ENCODE data around the gene KLHL5.
"Not testable (repeated sequence)": the region's sequence is repeated elsewhere in the genome, so short reads cannot be mapped to it uniquely, and the experiment has no call there.

Gene KLHL5

GRCh38 chr4:39102297-39102696 is 40.3 kb downstream of the KLHL5 start:
- no peak for ATAC-seq

GRCh38 chr4:39103291-39103690 is 41.3 kb downstream of the KLHL5 start:
- DNase-seq: no peak
- ATAC-seq: peak; percentile 9

More at GRCh38 chr4:39102297-39102696, 40.3 kb downstream of the KLHL5 start:
- DNase-seq: no peak

- ATAC-seq (no peak), DNase-seq (no peak)
Observed at GRCh38 chr4:39104255-39104654, 42.2 kb downstream of the KLHL5 start.

DNA sequence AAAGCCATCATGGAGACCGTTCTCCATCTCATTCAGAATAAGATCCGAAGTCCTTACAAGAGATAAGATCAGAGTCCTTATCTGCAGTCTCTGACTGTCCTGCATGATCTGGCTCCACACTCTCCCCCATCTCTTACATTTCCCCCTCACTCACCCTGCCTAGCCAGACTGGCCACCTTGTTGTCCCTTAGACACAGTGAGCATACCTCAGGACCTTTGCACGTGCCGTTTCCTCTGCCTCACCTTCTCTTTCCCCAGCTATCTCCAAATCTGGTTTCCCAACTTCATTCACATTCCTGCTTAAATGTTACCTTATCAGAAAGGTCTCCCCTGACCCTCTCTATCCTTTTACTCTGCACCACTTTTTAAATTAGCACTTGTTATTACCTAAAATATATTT is 44.0 kb downstream of the KLHL5 start:
- ATAC-seq (no peak), DNase-seq (no peak)

- ATAC-seq: no peak
Observed at GRCh38 chr4:39114436-39114835, 52.4 kb downstream of the KLHL5 start.

GRCh38 chr4:39118034-39118658 is 56.1 kb downstream of the KLHL5 start:
- ATAC-seq (no peak), DNase-seq (peak; percentile 14)

More at GRCh38 chr4:39114436-39114835, 52.4 kb downstream of the KLHL5 start:
- DNase-seq: no peak

DNA sequence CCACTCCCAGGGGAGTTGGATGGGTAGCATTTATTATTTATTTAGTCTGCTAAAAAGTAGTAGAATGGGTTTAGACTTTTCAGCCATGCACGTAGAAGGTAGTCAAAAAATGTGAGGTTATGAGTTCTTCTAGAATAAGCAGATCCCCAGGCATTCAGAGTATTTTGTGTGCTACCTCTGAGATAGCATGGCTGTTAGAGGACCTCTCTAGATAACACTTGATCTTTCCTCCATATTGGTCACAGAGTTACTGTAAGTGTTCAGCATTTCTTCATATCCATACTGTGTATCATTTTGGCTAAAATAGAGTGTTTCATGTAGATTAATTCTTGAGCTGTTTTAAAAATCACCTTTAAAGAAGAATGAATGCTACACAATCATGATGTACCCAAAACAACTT is 58.4 kb downstream of the KLHL5 start:
- DNase-seq: no peak
- no peak for ATAC-seq

DNA sequence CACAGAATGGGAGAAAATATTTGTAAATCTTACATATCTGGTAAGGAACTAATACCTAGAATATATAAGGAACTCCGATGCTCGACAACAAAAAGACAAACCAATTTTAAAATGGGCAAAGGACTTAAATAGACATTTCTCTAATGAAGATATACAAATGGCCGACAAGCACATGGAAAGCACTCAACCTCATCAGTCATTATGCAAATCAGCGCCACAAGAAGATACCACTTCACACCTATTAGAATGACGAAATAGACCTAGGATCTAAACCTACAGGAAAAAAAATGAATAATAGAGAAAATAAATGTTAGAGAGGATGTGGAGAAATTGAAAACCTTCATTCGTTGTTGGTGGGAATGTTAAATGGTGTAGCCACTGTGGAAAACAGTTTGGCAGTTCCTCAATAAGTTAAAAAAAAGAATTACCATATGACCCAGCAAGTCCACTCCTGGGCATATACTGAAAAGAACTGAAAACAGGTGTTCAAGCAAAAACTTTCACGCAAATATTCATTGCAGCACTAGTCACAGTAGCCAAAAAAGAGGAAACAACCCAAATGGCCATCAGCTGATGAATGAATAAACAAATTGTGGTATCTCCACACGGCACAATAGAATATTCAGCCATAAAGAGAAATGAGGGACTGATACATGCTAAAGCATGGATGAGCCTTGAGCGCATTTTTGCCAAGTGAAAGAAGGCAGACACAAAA is 63.0 kb downstream of the KLHL5 start:
- ATAC-seq (no peak), DNase-seq (no peak)

DNA sequence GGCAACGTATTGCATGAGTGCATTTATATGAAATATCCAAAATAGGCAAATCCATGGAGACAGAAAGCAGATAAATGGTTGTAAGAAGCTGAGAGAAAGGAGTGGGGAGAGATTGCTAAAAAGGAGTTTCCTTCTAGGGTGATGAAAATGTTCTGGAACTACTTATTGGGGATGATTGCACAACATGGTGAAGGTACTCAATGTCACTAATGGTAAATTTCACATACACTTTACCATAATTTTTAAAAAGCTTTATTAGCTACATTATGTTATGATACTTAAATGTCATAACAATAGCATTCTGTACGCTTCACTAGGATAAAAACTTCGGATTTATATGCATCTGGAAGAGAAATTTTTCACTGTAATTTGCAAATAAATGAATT is 63.6 kb downstream of the KLHL5 start:
- no peak for DNase-seq

DNA sequence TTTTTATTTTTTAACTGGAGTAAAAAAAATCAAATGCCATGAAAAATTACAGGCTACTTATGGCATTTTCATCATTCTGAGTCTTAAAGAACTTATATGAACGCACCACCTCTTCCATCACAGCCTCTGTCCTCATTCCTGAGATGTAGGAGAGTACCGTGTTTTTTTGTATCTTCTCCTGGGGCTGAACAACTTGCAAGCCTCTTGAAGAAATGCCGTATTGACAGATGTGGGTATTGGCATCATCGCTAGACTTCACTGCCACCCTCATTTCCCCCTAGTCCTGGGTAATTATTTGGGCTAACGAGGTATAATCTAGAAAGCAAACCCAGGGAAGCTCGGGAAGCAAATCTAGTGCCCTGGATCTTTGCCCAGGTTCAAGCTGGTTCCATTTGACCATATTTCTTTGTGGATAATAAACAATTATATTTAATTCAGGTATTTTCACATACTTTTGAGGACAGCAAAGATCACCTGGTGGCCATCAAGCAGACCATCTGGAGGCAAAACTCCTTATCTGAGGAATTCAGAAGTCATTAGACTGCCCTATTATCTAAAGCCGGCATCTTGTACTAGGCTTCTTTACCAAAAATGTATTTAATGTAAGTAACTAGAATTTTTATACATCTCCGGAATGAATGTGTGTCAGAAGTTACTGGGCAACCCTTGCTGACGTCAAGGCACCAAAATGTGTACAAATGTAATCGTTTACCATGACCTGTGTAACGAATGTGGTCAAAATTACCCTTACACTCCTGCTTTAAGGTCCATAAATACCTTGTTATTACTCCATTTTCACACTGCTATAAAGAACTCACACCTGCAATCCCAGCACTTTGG is 64.4 kb downstream of the KLHL5 start:
- ATAC-seq (no peak), DNase-seq (no peak)

More for the DNA sequence above, 63.6 kb downstream of the KLHL5 start:
- no peak for ATAC-seq

DNA sequence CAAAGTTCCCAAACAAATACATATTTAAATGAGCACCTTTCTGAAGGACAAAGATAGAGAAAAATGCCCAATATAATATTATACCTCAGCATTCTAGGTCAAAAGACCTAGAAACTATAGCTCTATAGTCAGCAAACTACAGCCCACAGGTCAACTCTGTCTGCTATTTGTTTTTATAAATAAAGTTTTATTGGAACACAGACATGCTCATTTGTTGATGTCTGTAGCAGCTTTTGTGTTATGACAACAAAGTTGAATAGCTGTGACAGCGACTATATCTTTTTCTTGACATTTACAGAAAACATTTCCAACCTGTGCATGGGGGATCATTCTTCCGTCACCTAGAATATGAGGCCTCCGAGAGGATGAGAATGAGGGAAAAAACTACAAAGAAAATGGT is 71.6 kb downstream of the KLHL5 start:
- DNase-seq (no peak), ATAC-seq (no peak)

- DNase-seq: no peak
- ATAC-seq: no peak
Observed at GRCh38 chr4:39134683-39135306, 72.8 kb downstream of the KLHL5 start.

DNA sequence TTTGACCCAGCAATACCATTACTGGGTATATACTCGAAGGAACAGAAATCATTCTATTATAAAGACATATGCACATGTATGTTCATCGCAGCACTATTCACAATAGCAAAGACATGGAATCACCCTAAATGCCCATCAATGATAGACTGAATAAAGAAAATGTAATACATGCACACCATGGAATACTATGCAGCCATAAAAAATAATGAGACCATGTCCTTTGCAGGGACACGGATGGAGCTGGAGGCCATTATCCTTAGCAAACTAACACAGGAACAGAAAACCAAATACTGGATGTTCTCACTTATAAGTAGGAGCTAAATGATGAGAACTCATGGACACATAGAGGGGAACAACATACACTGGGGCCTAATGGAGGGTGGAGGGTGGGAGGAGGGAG is 76.2 kb downstream of the KLHL5 start:
- ATAC-seq, DNase-seq: not testable (repeated sequence)

DNA sequence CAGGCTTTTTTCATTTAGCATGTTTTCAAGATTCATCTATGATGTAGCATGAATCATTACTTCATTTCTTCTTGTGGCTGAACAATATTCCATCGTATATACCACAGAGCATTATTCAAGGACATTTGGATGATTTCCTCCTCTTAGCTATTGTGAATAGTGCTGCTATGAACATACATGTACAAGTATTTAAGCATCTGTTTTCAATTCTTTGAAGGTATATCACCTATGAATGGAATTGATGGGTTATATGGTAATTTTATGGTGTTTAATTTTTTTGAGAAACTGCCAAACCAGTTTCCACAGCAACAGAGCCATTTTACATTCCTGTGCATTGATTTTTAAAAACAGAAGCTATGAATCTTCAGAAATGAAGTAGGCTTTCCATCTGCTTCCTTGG is 84.2 kb downstream of the KLHL5 start:
- no peak for ATAC-seq

DNA sequence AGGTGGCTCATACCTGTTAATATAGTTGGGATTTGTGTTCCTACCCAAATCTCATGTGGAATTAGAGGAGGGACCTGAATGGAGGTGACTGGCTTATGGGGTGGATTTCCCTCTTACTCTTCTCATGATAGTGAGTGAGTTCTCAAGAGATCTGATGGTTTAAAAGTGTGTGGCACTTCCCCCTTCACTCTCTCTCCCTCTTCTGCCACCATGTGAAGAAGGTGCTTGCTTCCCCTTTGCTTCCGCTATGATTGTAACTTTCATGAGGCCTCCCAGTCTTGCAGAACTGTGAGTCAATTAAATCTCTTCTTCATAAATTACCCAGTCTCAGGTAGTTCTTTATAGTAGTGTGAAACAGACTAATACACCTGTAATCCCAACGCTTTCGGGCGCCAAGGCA is 92.0 kb downstream of the KLHL5 start:
- DNase-seq: no peak
- ATAC-seq: no peak

More for the DNA sequence above, 84.2 kb downstream of the KLHL5 start:
- no peak for DNase-seq

GRCh38 chr4:39157520-39157919 is 95.5 kb downstream of the KLHL5 start:
- ATAC-seq: no peak
- no peak for DNase-seq

GRCh38 chr4:39166177-39166576 is 104.1 kb downstream of the KLHL5 start:
- DNase-seq (no peak), ATAC-seq (no peak)

- ATAC-seq (no peak), DNase-seq (no peak)
Observed at GRCh38 chr4:39166669-39167068, 104.6 kb downstream of the KLHL5 start.

GRCh38 chr4:39169426-39169825 is 107.4 kb downstream of the KLHL5 start:
- DNase-seq: no peak
- no peak for ATAC-seq

DNA sequence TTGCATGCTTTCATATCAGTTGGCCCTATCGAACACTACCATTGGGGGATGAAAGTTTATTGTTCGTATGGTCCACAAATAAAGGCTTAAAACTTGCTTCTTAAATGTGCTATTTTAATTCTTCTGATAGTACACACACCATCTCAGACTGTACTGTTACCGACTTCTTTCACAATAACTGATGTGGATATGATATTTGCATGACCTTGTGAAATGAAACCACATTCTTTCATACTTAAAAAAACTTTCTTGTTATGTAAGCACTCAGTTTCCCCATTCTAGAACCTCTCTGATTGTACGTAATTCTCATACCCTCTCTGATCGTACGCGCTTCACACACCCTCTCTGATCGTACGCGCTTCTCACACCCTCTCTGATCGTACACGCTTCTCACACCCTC is 108.3 kb downstream of the KLHL5 start:
- DNase-seq (no peak), ATAC-seq (no peak)
